ENCODE results near the gene IPO5.
"Not testable (repeated sequence)": the region's sequence is repeated elsewhere in the genome, so short reads cannot be mapped to it uniquely, and the experiment has no call there.

The IPO5 gene

DNA sequence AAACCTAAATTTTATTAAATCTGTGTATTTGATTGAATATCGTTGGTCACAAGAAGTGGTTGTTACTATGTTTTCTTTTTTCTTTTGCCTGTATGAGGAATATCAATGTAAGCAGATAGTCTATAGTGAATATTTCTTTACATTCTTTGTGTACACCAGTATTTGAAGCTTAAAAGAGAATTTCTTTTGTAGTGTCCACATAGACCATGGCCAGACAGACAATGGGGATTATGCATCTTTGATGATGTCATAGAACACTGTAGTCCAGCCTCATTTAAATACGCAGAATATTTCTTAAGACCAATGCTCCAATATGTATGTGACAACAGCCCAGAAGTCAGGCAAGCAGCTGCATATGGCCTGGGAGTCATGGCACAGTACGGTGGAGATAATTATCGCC lies 64.8 kb downstream of the IPO5 start:
- ATAC-seq (no peak), DNase-seq (ENCODE audit: low spot score in 2 of 2) (no peak)
- peaks cover 100% of the 10 kb centered on the region for H3K36me3 Mint-ChIP-seq
- no peak overlapping the region for H3K4me3 Mint-ChIP-seq
- no peaks in the 10 kb centered on the region for H3K4me1 Mint-ChIP-seq
- H3K9me3 Mint-ChIP-seq: no peaks in the 10 kb centered on the region
- no peak overlapping the region for H3K27ac Mint-ChIP-seq

GRCh38 chr13:98019186-98019585 lies 65.7 kb downstream of the IPO5 start:
- Mint-ChIP-seq H3K4me1 (no peaks in the 10 kb centered on the region), H3K27ac (peak overlapping the region; percentile 6), H3K36me3 (peaks cover 100% of the 10 kb centered on the region), H3K9me3 (no peaks in the 10 kb centered on the region), H3K4me3 (no peak overlapping the region)
- ATAC-seq: no peak
- no peak for DNase-seq (ENCODE audit: low spot score in 2 of 2)

GRCh38 chr13:98020271-98020670 lies 66.8 kb downstream of the IPO5 start:
- ATAC-seq (no peak), DNase-seq (ENCODE audit: low spot score in 2 of 2) (no peak)
- no peaks in the 10 kb centered on the region for H3K4me1 Mint-ChIP-seq
- no peaks in the 10 kb centered on the region for H3K9me3 Mint-ChIP-seq
- H3K36me3 Mint-ChIP-seq: peaks cover 95% of the 10 kb centered on the region
- no peak overlapping the region for H3K4me3 Mint-ChIP-seq
- no peak overlapping the region for H3K27ac Mint-ChIP-seq

DNA sequence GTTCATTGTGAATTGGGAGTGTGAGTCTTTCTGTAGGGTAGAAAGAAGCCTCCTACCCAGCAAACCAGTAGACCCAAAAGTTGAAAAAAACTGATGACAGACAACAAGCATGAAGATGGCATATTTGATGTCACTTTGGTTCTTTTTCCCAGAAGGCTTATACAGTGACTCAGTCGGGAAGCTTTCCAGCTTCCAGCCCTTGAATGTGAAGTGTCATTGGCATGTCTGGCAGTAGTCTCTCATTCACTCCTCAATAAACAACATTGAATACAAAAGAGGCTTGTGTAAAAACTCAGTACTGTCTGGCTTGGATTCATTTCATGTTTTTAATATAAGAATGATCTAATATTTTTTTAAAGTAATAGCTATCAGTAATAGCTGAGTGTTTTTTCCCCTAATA lies 68.7 kb downstream of the IPO5 start:
- ATAC-seq (no peak), DNase-seq (ENCODE audit: low spot score in 2 of 2) (no peak)
- H3K27ac Mint-ChIP-seq: peak overlapping the region; percentile 60

GRCh38 chr13:98025480-98026025 lies 72.1 kb downstream of the IPO5 start:
- ATAC-seq (no peak), DNase-seq (ENCODE audit: low spot score in 2 of 2) (no peak)
- no peaks in the 10 kb centered on the region for H3K4me1 Mint-ChIP-seq
- no peak overlapping the region for H3K27ac Mint-ChIP-seq
- no peaks in the 10 kb centered on the region for H3K9me3 Mint-ChIP-seq
- peaks cover 42% of the 10 kb centered on the region for H3K36me3 Mint-ChIP-seq
- H3K4me3 Mint-ChIP-seq: no peak overlapping the region

More for the DNA sequence above, 68.7 kb downstream of the IPO5 start:
- Mint-ChIP-seq H3K9me3 (no peaks in the 10 kb centered on the region), H3K4me3 (no peak overlapping the region), H3K36me3 (peaks cover 76% of the 10 kb centered on the region), H3K4me1 (no peaks in the 10 kb centered on the region)

DNA sequence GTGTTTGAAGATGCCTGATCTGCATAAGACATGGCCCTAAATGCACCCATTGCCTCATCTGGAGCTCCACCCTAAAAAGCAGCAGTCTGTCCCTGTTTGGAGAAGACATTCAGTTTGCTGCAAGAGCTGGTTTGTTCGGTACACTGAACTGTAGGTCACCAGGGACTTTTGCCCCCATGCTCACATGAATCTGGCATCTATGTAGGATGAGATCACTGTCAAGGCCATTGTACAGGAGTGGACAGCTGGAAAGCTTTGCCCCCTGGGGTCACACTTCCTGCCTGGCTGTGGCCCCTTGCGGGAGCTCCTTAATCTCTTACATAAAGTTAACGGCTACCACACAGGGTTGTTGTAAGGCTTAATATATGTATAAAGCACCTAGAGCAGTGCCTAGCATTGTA lies 73.0 kb downstream of the IPO5 start:
- no peaks in the 10 kb centered on the region for H3K9me3 Mint-ChIP-seq
- no peaks in the 10 kb centered on the region for H3K4me1 Mint-ChIP-seq
- no peak for ATAC-seq
- H3K36me3 Mint-ChIP-seq: peaks cover 33% of the 10 kb centered on the region
- H3K4me3 Mint-ChIP-seq: no peak overlapping the region
- no peak for DNase-seq (ENCODE audit: low spot score in 2 of 2)
- no peak overlapping the region for H3K27ac Mint-ChIP-seq

DNA sequence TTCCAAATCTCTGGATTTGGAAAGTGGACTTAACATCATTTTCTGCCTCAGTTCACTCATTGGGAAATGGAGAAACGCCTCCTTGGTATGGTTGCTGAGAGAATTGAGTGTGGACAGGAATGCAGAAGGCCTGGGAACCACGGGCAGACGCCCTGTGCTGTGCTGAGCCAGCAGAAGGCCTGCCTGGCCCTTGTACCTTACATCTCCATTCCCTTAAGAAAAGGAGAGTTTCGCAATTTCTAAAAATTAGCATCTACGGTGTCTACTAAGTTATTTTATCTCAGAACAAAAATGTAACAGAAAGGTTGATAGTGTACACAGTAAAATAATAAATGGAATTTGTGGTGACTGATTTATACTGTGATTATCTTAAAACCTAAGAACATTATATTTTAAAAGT lies 78.7 kb downstream of the IPO5 start:
- no peak for ATAC-seq
- Mint-ChIP-seq H3K36me3 (no peaks in the 10 kb centered on the region), H3K4me1 (no peaks in the 10 kb centered on the region), H3K9me3 (no peaks in the 10 kb centered on the region), H3K4me3 (no peak overlapping the region), H3K27ac (no peak overlapping the region)
- no peak for DNase-seq (ENCODE audit: low spot score in 2 of 2)

- no peaks in the 10 kb centered on the region for H3K36me3 Mint-ChIP-seq
- no peaks in the 10 kb centered on the region for H3K9me3 Mint-ChIP-seq
- ATAC-seq: no peak
- no peak overlapping the region for H3K27ac Mint-ChIP-seq
- H3K4me3 Mint-ChIP-seq: no peak overlapping the region
- H3K4me1 Mint-ChIP-seq: no peaks in the 10 kb centered on the region
- no peak for DNase-seq (ENCODE audit: low spot score in 2 of 2)
These were observed 80.1 kb downstream of the IPO5 start for GRCh38 chr13:98033277-98034247.

DNA sequence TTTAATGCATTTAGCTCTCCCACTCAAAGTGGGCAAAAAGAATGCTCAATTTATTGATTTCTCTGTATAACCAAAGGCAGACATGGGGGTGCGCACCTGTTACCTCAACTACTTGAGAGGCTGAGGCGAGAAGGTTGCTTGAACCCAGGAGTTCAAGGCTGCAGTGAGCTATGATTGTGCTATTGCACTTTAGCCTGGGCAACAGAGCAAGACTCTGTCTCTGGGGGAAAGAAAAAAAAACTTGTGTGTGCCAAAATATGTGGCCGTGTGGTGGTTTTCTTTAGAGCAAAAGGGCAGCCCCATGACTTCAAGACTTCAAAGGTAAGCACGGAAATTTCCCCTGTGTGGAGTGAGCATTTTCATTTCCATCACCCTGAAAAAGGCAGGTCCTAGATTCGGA lies 81.9 kb downstream of the IPO5 start:
- no peaks in the 10 kb centered on the region for H3K9me3 Mint-ChIP-seq
- DNase-seq (ENCODE audit: low spot score in 2 of 2) (no peak), ATAC-seq (no peak)
- H3K4me3 Mint-ChIP-seq: no peak overlapping the region
- no peak overlapping the region for H3K27ac Mint-ChIP-seq
- H3K36me3 Mint-ChIP-seq: no peaks in the 10 kb centered on the region
- H3K4me1 Mint-ChIP-seq: no peaks in the 10 kb centered on the region

DNA sequence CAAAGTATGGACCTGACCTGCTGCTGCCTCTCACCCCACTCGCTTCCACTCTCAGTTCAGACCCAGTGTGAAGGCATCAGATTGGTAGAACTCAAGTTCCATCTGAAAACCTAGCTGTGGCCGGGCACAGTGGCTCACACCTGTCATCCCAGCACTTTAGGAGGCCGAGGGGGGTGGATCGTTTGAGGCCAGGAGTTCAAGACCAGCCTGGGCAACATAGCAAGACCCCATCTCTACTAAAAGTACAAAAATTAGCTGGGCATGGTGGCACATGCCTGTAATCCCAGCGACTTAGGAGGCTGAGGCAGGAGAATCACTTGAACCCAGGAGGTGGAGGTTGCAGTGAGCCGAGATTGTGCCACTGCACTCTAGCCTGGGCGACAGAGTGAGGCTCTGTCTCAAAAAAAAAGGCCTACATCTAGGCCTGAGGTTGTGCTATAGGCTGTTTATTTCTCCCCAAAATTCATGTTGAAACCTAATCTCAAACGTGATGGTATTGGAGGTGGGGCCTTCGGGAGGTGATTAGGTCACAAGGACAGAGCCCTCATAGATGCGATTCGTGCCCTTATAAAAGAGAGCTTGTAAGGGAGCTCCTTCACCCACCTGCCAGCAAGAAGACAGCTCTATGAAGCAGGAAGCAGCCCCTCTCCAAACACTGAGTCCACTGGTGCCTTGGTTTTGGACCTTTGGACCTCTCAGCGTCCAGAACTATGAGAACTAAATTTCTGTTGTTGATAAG lies 83.3 kb downstream of the IPO5 start:
- H3K9me3 Mint-ChIP-seq; H3K27ac Mint-ChIP-seq; DNase-seq (ENCODE audit: low spot score in 2 of 2); ATAC-seq; H3K4me1 Mint-ChIP-seq; H3K36me3 Mint-ChIP-seq; H3K4me3 Mint-ChIP-seq: not testable (repeated sequence)

GRCh38 chr13:98039261-98039660 lies 85.8 kb downstream of the IPO5 start:
- Mint-ChIP-seq H3K9me3 (no peaks in the 10 kb centered on the region), H3K27ac (no peak overlapping the region), H3K4me3 (no peak overlapping the region), H3K36me3 (no peaks in the 10 kb centered on the region), H3K4me1 (no peaks in the 10 kb centered on the region)
- DNase-seq (ENCODE audit: low spot score in 2 of 2) (no peak), ATAC-seq (no peak)

- no peaks in the 10 kb centered on the region for H3K36me3 Mint-ChIP-seq
- ATAC-seq (no peak), DNase-seq (ENCODE audit: low spot score in 2 of 2) (no peak)
- H3K27ac Mint-ChIP-seq: no peak overlapping the region
- H3K4me3 Mint-ChIP-seq: no peak overlapping the region
- H3K4me1 Mint-ChIP-seq: no peaks in the 10 kb centered on the region
- H3K9me3 Mint-ChIP-seq: no peaks in the 10 kb centered on the region
These were observed 86.5 kb downstream of the IPO5 start for GRCh38 chr13:98039964-98040363.

GRCh38 chr13:98041081-98041820 lies 87.8 kb downstream of the IPO5 start:
- no peaks in the 10 kb centered on the region for H3K4me1 Mint-ChIP-seq
- no peak for ATAC-seq
- no peak for DNase-seq (ENCODE audit: low spot score in 2 of 2)
- H3K9me3 Mint-ChIP-seq: no peaks in the 10 kb centered on the region
- H3K27ac Mint-ChIP-seq: no peak overlapping the region
- no peak overlapping the region for H3K4me3 Mint-ChIP-seq
- no peaks in the 10 kb centered on the region for H3K36me3 Mint-ChIP-seq

DNA sequence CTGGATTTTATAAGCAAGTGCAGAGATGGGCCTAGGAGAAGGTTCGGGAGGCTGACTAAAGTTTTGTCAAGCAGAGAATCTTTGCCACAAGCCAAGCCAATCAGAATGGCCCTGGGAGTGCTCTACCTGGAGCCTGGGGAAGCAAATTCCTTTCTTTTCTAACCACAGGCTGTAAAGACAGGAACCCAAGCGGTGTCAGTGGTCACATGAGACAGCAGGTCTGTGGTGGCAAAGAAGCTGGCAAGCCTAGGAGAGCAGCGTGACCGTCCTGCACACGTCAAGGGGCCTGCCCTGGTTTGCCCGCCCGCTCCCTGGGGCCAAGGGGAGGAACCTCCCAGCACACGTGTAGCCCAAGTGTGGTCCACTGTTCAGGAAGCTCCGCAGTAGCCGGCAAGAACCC lies 90.8 kb downstream of the IPO5 start:
- DNase-seq (ENCODE audit: low spot score in 2 of 2) (no peak), ATAC-seq (peak; percentile 36)
- Mint-ChIP-seq H3K27ac (no peak overlapping the region), H3K4me1 (no peaks in the 10 kb centered on the region), H3K9me3 (no peaks in the 10 kb centered on the region), H3K36me3 (no peaks in the 10 kb centered on the region), H3K4me3 (no peak overlapping the region)

GRCh38 chr13:98047785-98048184 lies 94.3 kb downstream of the IPO5 start:
- not testable (repeated sequence) for H3K4me1 Mint-ChIP-seq; ATAC-seq; H3K27ac Mint-ChIP-seq; DNase-seq (ENCODE audit: low spot score in 2 of 2); H3K4me3 Mint-ChIP-seq; H3K9me3 Mint-ChIP-seq; H3K36me3 Mint-ChIP-seq

All from stimulated activated effector memory CD8-positive, alpha-beta T cell treated with anti-CD3 and anti-CD28 coated beads, Interleukin-12 subunit alpha, Interleukin-12 subunit beta, amount 100 ng/mL, for 72 hours (primary cell).